Measurements from ENCODE around the gene MTERF4.

DNA sequence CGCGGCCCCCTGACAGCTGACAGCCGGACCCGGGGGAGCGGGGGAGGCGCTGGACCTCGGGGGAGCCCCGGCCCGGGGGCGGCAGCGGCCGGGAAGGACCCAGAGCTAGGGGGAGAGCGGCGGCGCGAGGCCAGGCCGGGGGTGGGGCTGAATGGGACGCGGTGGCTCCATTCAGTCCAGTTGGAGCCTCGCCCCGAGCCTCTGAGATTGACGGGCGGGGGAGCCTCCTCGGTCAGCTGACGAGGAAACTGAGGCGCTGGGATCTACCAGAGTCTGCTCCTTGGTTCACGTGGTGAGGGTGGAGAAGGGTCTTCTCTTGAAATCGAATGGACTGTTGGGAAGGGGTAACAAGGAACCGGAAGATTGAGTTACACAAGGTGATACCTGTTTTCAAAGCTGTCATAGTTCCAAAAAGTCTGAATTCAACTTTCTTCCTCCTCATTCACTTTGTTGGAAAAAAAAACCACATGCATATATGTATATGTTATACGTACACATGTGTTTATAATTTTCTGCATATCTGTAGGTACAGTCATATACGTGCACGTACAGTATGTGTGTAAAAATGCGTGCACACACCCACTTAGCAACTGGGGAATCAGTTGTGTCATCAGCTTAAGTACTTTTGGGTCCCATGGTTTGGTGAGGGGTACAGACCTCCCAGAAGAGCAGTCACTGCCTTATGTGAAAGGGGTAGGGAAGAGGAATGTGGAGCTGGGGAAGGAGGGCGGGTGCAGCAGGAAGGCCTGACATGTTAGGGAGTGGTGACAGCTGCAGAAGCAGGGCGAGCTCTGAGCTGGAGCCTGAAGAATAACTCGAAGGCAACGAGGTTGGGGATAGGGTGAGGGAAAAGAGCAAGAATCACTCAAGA lies 48.8 kb upstream of the MTERF4 start:
- no peak for TF ChIP-seq POLR2A (IDR thresholded peaks at IDR 0.05)
- TF ChIP-seq, protein P1, sequence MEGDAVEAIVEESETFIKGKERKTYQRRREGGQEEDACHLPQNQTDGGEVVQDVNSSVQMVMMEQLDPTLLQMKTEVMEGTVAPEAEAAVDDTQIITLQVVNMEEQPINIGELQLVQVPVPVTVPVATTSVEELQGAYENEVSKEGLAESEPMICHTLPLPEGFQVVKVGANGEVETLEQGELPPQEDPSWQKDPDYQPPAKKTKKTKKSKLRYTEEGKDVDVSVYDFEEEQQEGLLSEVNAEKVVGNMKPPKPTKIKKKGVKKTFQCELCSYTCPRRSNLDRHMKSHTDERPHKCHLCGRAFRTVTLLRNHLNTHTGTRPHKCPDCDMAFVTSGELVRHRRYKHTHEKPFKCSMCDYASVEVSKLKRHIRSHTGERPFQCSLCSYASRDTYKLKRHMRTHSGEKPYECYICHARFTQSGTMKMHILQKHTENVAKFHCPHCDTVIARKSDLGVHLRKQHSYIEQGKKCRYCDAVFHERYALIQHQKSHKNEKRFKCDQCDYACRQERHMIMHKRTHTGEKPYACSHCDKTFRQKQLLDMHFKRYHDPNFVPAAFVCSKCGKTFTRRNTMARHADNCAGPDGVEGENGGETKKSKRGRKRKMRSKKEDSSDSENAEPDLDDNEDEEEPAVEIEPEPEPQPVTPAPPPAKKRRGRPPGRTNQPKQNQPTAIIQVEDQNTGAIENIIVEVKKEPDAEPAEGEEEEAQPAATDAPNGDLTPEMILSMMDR (IDR thresholded peaks at IDR 0.05): no peak
